BLaER1 (cell line): Measurements from ENCODE around the gene LINS1.

Source experiments
- H3K27ac ChIP-seq: shearing (Covaris generic); formaldehyde crosslinking; 2 replicates; pipeline ENCODE4 v1.8.1; 2022
- H3K27me3 ChIP-seq: shearing (Covaris generic); formaldehyde crosslinking; 2 replicates; pipeline ENCODE4 v1.8.1; 2022
- H3K36me3 ChIP-seq: shearing (Covaris generic); formaldehyde crosslinking; 2 replicates; pipeline ENCODE4 v1.8.1; 2022
- H3K4me1 ChIP-seq: shearing (Covaris generic); formaldehyde crosslinking; 2 replicates; pipeline ENCODE4 v1.8.1; 2022
- H3K4me2 ChIP-seq: shearing (Covaris generic); formaldehyde crosslinking; 2 replicates; pipeline ENCODE4 v1.8.1; 2022
- H3K4me3 ChIP-seq: shearing (Covaris generic); formaldehyde crosslinking; 2 replicates; pipeline ENCODE4 v1.8.1; 2022
- H3K9ac ChIP-seq: shearing (Covaris generic); formaldehyde crosslinking; 2 replicates; pipeline ENCODE4 v1.8.1; 2022
- H3K9me3 ChIP-seq: shearing (Covaris generic); formaldehyde crosslinking; 2 replicates; pipeline ENCODE4 v1.8.1; 2022
- H4K20me1 ChIP-seq: shearing (Covaris generic); formaldehyde crosslinking; 2 replicates; pipeline ENCODE4 v1.8.1; 2022
- Cebpa-rat ChIP-seq: shearing (Covaris generic); IDR thresholded peaks from 2 replicates; pipeline ENCODE4 v1.8.1; 2022

Gene LINS1

GRCh38 chr15:100560323-100560722, 41.7 kb downstream of the LINS1 start:
- Histone ChIP-seq H3K9ac (no peak overlapping the region), H3K9me3 (peaks cover 19% of the 10 kb centered on the region), H3K4me3 (no peak overlapping the region), H3K36me3 (peaks cover 8% of the 10 kb centered on the region; the same call in 1 of the 2 replicates), H3K4me1 (no peaks in the 10 kb centered on the region), H3K4me2 (no peak overlapping the region), H3K27me3 (no peaks in the 10 kb centered on the region), H3K27ac (no peak overlapping the region), H4K20me1 (no peaks in the 10 kb centered on the region)
- no peak for TF ChIP-seq Cebpa-rat

GRCh38 chr15:100559330-100559729, 42.7 kb downstream of the LINS1 start:
- H3K4me2 ChIP-seq, result no peak overlapping the region
- no peaks in the 10 kb centered on the region for H4K20me1 ChIP-seq
- no peak overlapping the region for H3K4me3 ChIP-seq
- H3K9ac ChIP-seq, result no peak overlapping the region
- TF ChIP-seq Cebpa-rat, result no peak
- peaks cover 8% of the 10 kb centered on the region; the same call in 1 of the 2 replicates for H3K36me3 ChIP-seq
- peaks cover 21% of the 10 kb centered on the region for H3K9me3 ChIP-seq
- no peaks in the 10 kb centered on the region for H3K4me1 ChIP-seq
- H3K27ac ChIP-seq, result no peak overlapping the region
- no peaks in the 10 kb centered on the region for H3K27me3 ChIP-seq

GRCh38 chr15:100558771-100559254, 43.2 kb downstream of the LINS1 start:
- no peak overlapping the region for H3K4me2 ChIP-seq
- H3K9me3 ChIP-seq, result peaks cover 26% of the 10 kb centered on the region
- no peak overlapping the region for H3K4me3 ChIP-seq
- no peaks in the 10 kb centered on the region for H3K4me1 ChIP-seq
- H3K27ac ChIP-seq, result no peak overlapping the region
- H3K27me3 ChIP-seq, result no peaks in the 10 kb centered on the region
- no peak for TF ChIP-seq Cebpa-rat
- H3K9ac ChIP-seq, result no peak overlapping the region
- peaks cover 11% of the 10 kb centered on the region for H3K36me3 ChIP-seq
- no peaks in the 10 kb centered on the region for H4K20me1 ChIP-seq

- no peak overlapping the region for H3K27ac ChIP-seq
- no peak for TF ChIP-seq Cebpa-rat
Observed at GRCh38 chr15:100553468-100553867, 48.5 kb downstream of the LINS1 start.

DNA sequence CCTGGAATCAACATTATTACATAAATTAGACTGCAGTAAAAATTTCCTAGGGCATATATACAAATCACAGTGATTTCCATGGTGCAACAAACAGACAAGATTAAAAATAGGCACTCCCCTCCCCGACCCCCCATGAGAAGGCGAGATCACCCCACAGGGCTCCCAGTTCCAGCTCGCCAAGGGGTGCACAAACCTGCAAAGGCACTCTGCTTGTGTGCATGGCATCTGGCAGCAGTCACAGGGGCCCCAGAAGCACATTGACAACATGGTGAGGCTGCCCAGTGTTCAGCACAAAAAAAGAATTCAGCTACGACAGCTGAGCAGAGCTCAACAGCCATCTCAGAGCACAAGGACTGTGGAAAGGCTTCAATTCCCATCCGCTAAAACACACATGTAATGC, 54.0 kb downstream of the LINS1 start:
- Histone ChIP-seq H3K4me2 (no peak overlapping the region), H3K4me3 (no peak overlapping the region), H3K4me1 (peaks cover 16% of the 10 kb centered on the region), H3K9ac (no peak overlapping the region), H3K36me3 (peaks cover 12% of the 10 kb centered on the region; the same call in 1 of the 2 replicates), H4K20me1 (no peaks in the 10 kb centered on the region), H3K27me3 (no peaks in the 10 kb centered on the region), H3K27ac (no peak overlapping the region), H3K9me3 (peaks cover 40% of the 10 kb centered on the region)
- no peak for TF ChIP-seq Cebpa-rat

More at GRCh38 chr15:100553468-100553867, 48.5 kb downstream of the LINS1 start:
- Histone ChIP-seq H3K9ac (no peak overlapping the region), H3K4me1 (peaks cover 8% of the 10 kb centered on the region), H3K9me3 (peaks cover 53% of the 10 kb centered on the region), H3K36me3 (peaks cover 22% of the 10 kb centered on the region), H3K27me3 (no peaks in the 10 kb centered on the region), H4K20me1 (no peaks in the 10 kb centered on the region), H3K4me3 (no peak overlapping the region), H3K4me2 (no peak overlapping the region)

GRCh38 chr15:100544946-100545345, 57.0 kb downstream of the LINS1 start:
- Histone ChIP-seq H3K4me2 (no peak overlapping the region), H3K9ac (no peak overlapping the region), H3K36me3 (no peaks in the 10 kb centered on the region), H3K27ac (no peak overlapping the region), H3K4me1 (peaks cover 16% of the 10 kb centered on the region), H3K27me3 (no peaks in the 10 kb centered on the region), H3K4me3 (no peak overlapping the region), H3K9me3 (peaks cover 17% of the 10 kb centered on the region), H4K20me1 (no peaks in the 10 kb centered on the region)
- no peak for TF ChIP-seq Cebpa-rat

GRCh38 chr15:100544338-100544841, 57.6 kb downstream of the LINS1 start:
- Histone ChIP-seq H3K4me2 (no peak overlapping the region), H3K4me3 (no peak overlapping the region)

GRCh38 chr15:100542290-100542689, 59.7 kb downstream of the LINS1 start:
- Histone ChIP-seq H3K9me3 (peaks cover 29% of the 10 kb centered on the region), H3K9ac (no peak overlapping the region), H3K27me3 (no peaks in the 10 kb centered on the region), H3K4me3 (no peak overlapping the region), H3K27ac (no peak overlapping the region), H3K4me2 (no peak overlapping the region), H3K4me1 (peaks cover 10% of the 10 kb centered on the region), H4K20me1 (no peaks in the 10 kb centered on the region), H3K36me3 (no peaks in the 10 kb centered on the region)
- TF ChIP-seq Cebpa-rat, result no peak

More at GRCh38 chr15:100544338-100544841, 57.6 kb downstream of the LINS1 start:
- H4K20me1 ChIP-seq, result no peaks in the 10 kb centered on the region
- H3K4me1 ChIP-seq, result peaks cover 11% of the 10 kb centered on the region
- TF ChIP-seq Cebpa-rat, result no peak
- no peak overlapping the region for H3K27ac ChIP-seq
- no peaks in the 10 kb centered on the region for H3K36me3 ChIP-seq
- H3K27me3 ChIP-seq, result no peaks in the 10 kb centered on the region
- H3K9me3 ChIP-seq, result peaks cover 14% of the 10 kb centered on the region
- no peak overlapping the region for H3K9ac ChIP-seq

DNA sequence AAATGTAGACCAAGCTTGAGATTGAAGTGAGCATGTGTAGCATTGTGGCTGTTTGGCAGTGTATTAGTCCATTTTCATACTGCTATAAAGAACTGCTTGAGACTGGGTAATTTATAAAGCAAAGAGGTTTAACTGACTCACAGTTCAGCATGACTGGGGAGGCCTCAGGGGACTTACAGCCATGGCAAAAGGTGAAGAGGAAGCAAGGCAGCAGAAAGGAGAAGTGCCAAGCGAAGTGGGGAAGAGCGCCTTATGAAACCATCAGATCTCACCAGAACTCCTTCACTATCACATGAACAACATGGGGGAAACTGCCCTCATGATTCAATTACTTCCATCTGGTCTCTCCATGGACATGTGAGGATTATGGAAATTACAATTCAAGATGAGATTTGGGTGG, 64.7 kb downstream of the LINS1 start:
- Histone ChIP-seq H3K4me1 (peaks cover 16% of the 10 kb centered on the region), H3K9ac (no peak overlapping the region), H3K27me3 (no peaks in the 10 kb centered on the region), H3K36me3 (no peaks in the 10 kb centered on the region), H3K4me2 (peak overlapping the region; percentile 33; the same call in 1 of the 2 replicates), H3K9me3 (peaks cover 16% of the 10 kb centered on the region), H4K20me1 (no peaks in the 10 kb centered on the region), H3K4me3 (no peak overlapping the region), H3K27ac (no peak overlapping the region)
- no peak for TF ChIP-seq Cebpa-rat

DNA sequence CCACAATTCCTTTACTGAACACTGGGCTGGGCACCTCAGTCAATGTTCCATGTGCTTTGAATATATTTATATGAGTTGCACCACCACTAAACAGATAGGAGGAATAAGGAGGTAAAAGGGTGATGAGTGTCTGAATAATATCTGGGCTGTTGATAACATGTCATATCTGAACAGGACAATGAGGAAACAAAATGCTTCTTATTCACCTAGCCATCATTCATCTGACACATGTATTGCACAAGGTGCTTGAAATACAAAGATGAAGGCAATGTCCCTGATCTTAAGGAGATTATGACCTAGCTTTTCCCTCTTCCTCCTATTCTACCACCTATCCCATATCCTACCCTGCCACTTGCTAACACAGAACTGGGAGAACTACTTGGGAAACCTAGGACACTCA, 65.3 kb downstream of the LINS1 start:
- peak overlapping the region; percentile 33; the same call in 1 of the 2 replicates for H3K4me2 ChIP-seq
- H3K4me3 ChIP-seq, result no peak overlapping the region
- no peak for TF ChIP-seq Cebpa-rat
- peaks cover 16% of the 10 kb centered on the region for H3K9me3 ChIP-seq
- no peaks in the 10 kb centered on the region for H3K36me3 ChIP-seq
- H3K9ac ChIP-seq, result no peak overlapping the region
- no peaks in the 10 kb centered on the region for H3K27me3 ChIP-seq
- no peak overlapping the region for H3K27ac ChIP-seq
- peaks cover 16% of the 10 kb centered on the region for H3K4me1 ChIP-seq
- no peaks in the 10 kb centered on the region for H4K20me1 ChIP-seq

GRCh38 chr15:100533886-100534285, 68.1 kb downstream of the LINS1 start:
- Histone ChIP-seq H3K4me3 (no peak overlapping the region), H3K9ac (no peak overlapping the region), H3K4me1 (peaks cover 16% of the 10 kb centered on the region), H3K9me3 (peaks cover 11% of the 10 kb centered on the region), H3K27me3 (no peaks in the 10 kb centered on the region), H3K4me2 (no peak overlapping the region), H4K20me1 (no peaks in the 10 kb centered on the region), H3K27ac (no peak overlapping the region), H3K36me3 (no peaks in the 10 kb centered on the region)
- no peak for TF ChIP-seq Cebpa-rat
